ENCODE data around the gene IP6K2.

The IP6K2 gene

DNA sequence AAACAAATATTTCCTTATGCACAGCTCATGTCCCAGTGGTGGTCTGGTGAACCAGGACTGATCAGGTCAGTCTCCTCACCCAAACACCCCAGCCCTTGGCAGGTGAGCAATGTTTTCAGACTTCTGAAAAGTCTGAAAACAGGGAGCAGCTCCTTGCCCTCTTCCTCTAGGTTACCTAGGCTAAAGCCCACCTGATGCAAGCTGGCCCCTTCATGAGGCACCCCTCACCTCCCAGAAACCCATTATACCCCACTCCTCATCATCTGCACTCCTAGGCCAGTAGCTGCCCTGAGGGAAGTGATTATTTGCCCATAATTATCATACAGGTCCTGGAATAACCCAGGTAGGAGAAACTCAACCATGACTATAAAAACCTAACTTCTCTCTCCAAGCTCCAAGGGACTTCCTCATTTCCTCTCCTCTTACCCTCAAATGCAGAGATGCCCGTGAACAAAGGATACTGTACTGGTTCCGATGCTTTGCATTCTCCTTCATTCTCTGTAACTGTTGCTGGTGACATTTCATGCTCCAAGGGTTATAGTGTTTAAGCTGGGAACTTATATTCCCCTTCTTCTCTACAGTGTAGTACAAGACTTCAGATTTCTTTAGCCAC is 26.1 kb downstream of the IP6K2 start:
- no peak for DNase-seq (ENCODE audit: low read depth in 2 of 2)

DNA sequence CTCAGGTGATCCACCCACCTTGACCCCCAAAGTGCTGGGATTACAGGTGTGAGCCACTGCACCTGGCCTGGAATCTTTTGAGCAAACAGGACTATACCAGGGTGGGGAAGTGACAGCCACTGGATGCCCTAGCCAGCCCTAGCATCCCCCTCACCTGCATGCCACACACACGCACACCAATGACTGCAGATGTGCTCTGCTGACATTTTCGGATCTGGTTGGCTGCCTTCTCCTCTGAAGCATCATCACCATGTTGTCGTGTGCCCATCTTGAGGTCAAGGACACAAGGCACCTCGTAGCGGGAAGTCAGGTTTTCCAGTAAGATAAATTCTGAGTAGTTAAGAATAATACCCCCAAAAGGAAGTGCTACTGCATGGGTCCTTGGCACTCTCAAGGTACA is 27.6 kb downstream of the IP6K2 start:
- DNase-seq (ENCODE audit: low read depth in 2 of 2): no peak

DNA sequence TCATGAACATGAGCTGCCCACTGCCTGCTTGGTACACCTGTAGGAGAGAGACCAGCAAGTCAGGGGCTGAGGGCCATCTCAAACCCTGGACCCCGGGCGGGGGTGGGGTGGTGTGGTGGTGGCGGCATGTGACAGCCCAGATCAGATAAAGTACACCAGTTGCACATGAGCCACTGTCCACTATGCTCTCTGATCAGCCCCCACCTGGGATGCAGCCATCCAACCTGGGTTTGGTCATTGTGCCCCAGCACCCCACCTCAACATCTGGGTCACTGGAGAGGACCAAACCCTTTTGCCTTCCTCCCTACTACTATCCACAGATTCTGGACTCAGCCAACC is 28.3 kb downstream of the IP6K2 start:
- DNase-seq (ENCODE audit: low read depth in 2 of 2): no peak

DNA sequence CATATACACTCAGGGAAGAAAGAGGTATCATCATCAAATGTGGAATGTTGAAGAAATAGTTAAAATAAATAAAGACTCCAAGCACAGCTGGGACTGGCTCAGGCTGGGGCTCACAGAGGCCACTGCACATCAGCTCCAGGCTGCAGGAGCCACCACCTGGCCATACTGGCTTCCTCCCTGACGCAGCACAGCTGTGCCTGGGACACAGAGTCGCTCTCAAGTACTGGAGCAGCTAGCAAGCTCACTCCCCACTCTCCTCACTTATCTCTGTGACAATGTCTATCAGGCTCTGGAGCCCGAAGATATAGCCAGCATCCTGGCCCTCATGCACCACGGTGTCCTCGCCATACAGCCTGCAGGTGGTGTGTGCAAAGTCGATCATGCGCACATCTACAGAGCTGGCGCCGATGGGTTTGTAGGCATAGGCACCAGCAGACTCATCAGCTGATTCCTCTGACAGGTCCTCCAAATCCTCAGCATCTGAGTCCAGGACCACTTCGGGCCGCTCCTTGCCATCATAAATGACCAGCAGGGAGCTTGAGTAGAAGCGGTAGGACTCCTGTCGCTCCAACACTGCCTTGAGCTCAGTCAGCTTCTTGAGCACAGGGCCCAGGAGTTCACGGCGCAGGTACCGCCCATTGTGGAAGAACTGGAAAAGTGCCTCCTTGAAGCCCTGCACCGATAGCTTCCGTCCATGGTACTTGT is 28.8 kb downstream of the IP6K2 start:
- DNase-seq (ENCODE audit: low read depth in 2 of 2): no peak

DNA sequence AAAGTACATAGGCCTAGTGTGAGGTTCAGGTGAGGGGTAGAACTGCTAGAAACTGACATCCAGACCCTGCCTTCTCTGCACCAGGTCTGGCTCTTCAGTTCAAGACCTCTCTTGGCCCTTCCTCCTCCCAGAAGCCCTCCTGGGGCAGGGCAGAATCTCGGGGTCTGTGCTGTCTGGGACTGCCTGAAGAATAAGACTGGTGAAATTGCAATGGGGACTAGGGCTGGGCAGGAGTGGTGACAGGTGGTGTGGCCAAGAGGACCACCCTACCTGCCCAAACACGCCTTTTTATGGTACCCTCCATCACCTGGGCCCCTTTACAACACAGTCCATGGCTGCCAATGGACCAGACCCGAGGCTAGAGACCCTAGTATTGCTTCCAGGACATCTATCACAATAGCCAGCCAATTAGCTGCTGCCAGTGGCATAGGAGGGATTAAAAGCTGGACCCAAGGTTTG is 29.8 kb downstream of the IP6K2 start:
- DNase-seq (ENCODE audit: low read depth in 2 of 2): no peak

DNA sequence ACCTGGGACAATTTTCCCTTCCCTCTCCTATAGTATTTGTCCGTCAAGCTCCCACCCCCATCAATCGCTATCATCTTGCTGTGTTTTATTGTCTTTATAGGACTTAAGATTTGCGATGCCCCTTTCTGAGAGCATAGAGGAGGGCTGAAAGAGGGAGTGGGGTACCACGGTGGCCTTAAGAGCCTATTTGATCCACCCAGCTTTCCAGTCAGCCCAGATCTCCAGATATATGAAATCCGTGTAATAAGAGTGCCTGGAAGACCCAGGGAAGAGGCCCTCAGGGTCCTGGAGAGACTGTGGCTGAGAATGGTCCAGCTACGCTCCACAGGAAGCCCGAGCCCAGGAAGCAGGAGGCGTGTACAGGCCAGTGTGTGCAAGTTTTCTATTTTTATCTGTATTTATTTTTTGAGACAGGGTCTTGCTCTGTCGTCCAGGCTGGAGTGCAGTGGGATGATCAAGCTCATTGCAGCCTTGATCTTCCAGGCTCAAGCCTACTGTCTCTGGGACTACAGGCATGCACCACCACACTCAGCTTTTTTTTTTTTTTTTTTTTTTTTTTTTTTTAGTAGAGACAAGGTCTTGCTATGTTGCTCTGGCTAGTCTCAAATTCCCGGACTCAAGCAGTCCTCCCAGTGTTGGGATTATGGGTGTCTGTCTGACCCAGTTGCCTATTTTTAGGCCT is 30.3 kb downstream of the IP6K2 start:
- no peak for DNase-seq (ENCODE audit: low read depth in 2 of 2)

DNA sequence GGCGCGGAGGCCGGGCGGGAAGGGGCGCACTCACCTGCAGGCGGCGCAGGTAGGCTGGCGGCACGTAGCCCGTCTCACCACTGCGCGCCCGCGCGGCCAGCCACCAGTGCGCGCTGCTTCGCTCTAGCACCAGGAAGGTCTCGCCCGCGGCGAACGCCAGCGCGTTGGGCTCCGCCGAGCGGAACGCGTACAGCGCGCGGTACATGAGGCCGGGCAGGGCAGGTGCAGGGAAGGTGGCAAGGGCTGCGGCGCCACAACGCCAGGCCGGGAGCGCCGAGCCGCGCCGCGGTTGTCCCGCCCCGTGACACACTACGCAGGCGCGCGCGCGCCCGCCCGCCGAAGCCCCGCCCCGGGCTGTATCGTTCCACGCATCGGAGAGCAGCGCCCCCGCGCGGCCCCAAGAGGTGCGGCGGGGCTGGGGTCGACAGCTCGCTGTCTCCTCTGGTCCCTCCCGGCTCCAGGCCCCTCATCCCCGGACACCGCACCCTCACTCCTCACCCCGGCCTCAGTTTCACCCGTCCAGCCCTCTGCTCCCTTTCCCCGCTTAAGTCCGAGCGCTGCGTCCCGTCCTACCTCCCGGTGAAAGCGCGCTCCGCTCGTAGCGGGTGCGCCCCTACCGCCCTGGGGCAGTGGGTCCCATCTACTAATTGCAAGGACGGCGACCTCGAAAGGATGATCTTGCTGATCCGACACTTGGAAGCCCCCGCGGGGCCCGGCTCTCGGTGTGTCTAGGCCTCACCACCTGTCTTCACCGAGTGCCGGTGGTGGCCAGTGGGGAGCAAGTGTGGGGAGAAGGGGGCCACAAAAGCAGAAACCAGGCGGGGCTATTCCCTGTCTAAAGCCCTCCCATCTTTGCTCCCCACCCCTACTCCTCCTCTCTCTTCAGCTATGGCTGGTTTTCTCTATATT is 31.2 kb downstream of the IP6K2 start, which contains the start of gene NCKIPSD:
Gene NCKIPSD, minus strand, starts transcription at position 313 of the 909 bp plus-strand sequence. Its CDS starts 108 bp downstream, at position 205.
- peak; percentile 46 to 53 for DNase-seq (ENCODE audit: low read depth in 2 of 2)

DNA sequence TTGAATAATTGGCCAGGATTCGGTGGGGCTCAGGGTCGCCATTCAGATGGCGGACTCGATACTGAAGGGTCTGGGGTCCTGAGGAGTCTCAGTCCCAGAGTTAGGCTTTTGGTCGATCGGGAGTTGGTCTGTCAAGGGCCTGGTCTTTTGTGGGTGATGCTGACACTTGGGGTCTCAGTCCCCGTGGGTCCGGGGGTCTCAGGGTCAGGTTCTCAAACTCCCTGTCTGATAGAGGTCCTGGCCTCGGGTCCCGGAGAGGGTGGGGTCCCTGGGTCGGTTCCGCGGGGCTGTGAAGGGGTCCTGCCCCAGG is 31.8 kb downstream of the IP6K2 start:
- DNase-seq (ENCODE audit: low read depth in 2 of 2): no peak

DNA sequence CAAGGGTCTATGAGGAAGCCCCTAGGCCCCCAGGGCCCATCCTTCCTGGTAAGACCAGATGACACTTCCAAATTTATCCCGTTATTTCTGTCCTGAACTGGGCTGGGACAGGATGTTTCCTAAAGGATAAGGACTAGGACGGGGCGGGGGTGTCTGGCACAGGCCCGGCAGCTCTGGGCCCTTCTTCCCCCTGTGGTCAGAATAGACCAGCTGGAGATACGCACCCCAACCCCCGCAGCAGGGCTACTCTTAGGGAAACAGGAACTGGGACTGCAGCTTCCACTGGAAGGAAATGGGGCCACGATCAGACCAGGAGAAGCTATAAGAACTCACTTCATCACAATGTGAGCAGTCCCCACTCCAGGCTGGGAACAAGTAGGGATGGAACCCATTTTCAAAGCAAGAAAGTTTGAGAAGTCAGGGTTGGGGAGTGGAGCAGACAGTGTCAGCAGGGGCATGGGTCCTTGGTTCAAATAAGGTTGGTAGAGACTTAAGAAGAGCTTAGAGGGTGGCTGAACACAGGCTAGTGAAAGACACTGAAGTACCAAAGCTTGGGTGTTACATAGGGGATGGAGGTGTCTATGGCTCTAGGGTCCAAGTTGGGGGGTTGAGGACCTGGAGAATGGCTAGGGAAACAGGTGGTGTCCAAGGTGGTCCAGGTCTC is 32.4 kb downstream of the IP6K2 start:
- no peak for DNase-seq (ENCODE audit: low read depth in 2 of 2)

DNA sequence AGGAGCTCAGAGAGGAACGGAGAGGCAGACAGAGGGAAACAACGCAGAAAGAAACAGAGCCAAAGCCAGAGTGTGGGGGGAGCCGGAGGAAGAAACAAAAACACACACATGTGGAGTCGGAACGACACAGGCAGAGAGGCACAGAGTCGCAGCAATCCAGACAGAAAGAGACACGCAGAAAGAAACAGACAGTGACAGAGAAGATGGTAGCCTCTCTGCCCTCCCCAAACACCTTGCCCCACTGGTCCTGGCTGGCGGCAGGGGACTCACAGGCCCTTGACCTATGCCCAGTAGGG is 33.0 kb downstream of the IP6K2 start:
- no peak for DNase-seq (ENCODE audit: low read depth in 2 of 2)

DNA sequence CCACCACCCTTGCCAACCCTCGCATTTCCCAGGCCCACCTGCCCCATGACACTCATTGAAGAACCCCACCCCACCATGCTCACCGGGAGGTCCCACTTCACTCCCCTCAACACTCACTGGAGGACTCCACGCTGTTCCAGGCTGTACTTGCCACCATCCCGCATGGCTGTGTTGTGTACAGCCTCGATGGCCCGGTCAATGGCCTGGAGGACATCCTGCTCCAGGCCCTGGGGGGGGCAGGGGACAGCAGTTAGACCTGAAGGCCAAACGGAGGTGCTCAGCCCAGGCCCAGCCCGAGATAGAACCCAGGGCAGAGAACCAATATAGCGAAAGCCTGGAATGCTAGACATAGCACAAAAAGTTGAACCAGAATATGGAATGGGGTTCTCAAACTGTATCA is 34.2 kb downstream of the IP6K2 start:
- DNase-seq (ENCODE audit: low read depth in 2 of 2): no peak

DNA sequence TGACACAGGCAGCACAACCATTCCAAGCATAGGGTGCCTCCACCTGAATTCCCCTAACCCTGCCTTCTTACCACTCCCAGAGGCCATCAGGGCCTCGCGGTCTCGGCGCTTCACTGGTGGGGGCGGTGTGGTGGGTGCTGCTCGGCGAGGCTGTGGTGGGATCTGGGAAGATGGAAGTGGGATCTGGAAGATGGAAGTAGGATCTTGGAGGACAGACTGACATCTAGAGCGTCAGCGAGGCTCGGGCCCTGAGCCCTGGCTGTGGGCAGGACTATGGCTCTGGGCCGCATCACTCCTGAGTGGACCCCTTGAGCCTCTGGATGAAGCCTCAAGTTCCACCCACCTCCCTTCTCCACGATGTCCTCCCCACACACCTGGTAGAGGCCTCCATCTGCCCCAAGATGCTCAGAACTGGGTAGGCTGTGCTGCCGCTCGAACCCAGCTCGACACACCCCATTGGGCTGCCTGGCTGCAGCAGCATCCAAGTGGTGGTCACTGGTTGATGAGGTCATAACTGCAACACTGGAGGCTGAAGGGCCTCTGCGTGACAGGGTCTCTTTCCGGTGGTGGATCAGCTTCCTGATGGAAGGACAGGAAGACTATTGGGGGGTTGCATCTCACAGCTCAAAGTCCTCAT is 34.9 kb downstream of the IP6K2 start:
- DNase-seq (ENCODE audit: low read depth in 2 of 2): no peak

DNA sequence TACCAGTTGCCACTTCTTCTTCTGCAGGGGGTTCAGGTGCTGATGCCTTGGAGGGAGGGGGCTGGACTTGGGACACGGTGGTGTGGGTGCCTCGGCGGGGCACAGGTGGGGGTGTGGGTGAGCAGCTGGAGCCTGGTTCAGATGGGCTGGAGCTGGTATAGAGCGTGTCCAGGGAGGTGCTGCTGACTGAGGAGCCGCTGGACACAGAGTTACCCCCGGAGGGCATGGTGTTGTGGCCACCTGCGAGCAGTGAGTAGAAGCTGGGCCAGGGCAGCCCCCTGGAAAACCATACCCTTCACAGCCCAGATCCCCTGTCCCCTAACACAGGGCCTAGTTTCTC is 35.5 kb downstream of the IP6K2 start:
- DNase-seq (ENCODE audit: low read depth in 2 of 2): no peak

DNA sequence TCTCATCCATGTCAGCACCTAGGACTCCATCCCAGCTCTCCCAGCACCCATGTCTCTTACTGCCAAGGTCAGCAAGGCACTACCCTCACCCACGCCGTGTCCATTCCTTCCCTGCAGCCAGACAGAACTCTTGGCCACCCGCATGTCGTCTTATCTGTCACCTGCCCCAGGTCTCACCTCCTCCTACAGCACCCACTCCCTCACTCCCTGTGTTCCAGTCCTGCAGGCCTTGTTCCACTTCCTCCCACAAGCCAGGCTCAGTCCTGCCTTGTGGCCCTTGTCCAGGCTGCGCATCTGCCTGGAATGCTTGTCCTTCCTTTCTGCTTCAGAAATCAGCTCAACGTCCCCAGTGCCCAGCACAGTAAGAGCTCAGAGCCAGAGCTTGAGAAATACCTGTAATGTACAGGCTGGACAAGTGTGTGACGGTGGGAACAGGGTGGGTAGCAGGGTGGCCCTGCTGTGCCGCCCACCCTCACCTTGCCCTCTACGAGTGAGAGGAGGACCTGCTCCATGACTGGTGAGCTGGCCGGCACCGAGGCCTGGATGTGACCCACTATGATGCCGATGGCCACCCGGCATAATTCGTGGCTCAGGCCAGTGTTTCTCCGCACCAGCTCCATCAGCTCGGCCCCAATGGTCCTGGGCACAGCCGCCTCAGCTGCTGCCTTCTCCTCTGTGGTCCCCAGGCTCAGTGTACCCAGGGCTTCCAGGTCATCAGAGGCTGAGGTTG is 36.0 kb downstream of the IP6K2 start:
- no peak for DNase-seq (ENCODE audit: low read depth in 2 of 2)

DNA sequence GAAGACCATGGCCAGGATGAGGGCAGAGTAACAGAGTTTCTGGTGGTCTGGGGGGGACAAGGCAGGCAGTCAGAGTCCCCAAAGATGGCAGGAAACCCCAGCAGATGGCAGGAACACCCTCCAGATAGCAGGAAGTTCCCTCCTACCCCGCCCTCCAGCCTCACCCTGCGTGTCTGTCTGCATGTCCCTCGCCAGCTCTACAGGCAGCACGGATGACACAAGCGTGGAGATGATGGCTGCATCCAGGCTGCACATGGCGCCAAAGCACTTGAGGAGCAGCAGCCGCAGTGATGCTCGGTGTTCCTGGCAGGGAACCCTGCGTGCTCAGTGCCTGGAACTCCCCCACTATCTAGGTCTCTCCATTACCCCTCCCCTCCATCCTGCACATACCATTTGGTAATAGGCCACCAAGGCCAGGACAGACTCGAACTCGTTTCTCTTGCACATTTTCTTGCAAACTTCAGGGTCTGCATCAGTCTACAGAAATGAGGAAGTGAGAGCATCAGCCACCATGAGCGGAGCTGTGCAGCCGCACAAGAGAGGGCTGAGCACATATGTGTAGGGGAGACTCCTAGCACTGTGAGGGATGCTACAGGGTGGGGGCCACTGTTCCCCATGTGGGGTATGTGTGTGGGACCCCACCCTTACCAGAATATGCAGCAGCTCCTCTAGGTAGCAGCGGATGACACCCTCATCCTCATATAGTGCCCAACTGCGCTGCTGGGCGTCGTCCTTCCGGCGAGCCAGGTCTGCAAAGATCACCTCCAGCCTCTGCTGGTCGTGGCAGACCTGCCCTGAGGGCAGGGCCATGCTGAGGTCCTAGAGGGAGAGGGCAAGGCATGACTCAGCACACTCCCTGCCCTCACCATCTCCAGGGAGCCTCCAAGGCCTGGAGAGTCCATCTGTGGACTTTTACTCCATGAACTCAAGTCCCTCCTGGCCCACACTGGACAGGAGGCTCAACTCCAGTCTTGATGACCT is 37.3 kb downstream of the IP6K2 start:
- no peak for DNase-seq (ENCODE audit: low read depth in 2 of 2)

DNA sequence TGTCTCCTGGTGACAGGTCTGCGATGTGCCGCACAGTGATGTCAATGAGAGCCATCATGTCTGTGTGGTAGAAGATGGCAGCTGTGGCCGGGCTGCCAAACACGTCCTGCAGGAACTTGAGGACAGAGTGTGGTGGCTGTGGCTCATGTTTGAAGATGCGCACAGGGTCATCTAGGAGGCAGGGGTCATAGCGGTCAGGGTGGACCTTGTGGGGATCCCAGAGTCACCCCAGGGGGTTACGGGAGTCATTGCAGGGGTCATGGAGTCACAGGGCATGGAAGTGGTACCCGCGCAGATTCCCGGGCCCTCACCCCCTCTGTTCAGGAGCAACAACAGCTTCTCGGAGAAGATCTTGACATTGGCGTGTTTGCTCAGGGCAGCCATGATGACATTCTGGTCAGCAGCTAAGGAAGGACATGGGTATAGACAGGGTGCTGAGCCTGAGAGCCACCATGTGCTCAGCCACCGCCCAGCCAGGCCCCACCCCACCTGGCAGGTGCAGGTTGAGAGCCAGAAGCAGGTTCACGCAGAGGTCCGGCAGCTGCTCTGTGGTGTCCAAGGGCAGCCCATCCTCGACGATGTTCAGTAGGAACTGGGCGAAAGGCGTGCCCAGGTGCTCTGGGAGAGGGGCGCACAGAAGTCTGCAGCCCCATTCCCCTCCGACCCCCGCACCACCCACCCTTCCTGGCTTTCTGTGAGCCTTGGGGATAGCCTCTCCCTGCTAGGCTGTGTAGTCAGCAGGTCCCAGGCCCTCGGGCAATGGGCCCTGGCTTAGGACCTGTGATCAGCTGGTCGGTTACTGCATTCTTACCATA is 38.2 kb downstream of the IP6K2 start:
- no peak for DNase-seq (ENCODE audit: low read depth in 2 of 2)

DNA sequence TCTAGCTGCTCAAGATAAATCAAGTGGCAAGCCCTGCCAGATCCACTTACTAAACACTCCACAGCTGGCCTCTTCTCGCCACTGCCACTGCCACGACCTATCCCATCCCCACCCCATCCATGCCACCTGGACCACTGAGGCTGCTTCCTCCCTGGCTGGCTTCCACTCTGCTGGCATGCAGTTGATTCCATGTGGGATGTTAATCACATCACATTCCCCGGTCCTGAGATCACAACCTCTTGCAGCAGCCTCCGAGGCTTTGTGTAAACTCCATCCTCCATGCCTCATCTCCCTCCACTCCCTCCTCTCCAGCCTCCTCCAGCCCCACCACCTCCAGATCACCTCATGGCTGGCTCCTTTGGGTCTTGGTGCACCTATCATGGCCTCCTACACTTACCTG is 39.0 kb downstream of the IP6K2 start:
- no peak for DNase-seq (ENCODE audit: low read depth in 2 of 2)

DNA sequence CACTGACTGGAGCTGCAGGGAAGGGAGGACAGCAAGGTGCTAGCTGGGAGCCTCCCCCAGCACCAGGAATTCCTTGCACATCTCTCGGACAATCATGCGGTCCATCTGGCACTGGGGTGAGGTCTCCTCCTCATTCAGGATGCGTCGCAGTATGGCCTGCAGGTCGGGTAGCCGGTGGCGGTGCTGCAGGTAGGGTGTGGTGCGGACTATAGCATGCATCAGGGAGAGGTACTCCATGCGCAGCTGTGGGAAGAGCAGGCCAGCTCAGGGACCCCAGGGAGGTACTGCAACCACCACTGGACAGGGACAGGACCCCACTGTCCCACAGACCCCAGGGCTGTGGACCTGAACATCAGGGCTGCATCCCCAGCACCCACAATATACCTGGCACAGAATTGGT is 42.5 kb downstream of the IP6K2 start:
- no peak for DNase-seq (ENCODE audit: low read depth in 2 of 2)

DNA sequence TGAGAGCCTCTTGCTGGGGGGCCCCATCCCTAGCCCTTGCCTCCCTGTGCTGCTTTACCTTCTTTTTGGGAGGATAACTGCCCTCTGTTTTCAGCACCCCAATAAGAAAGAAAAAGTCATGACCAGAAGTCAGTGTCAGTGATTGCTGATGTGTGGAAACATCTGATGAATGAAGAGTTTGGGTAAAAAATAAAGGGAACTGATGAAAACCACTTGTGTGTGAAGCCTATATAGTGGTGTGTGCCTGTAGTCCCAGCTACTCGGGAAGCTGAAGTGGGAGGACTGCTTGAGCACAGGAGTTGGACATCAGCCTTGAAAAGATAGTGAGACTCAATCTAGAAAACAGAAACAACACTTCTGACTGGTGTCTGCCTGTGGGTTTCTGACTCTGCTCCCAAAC is 44.5 kb downstream of the IP6K2 start:
- DNase-seq (ENCODE audit: low read depth in 2 of 2): no peak

Measured in fibroblast of skin of left biceps (primary cell).